ENCODE results near the gene TOP2A.

GRCh38 chr17:40447148-40447644 lies 29.5 kb upstream of the TOP2A start:
- TF ChIP-seq POLR2A (IDR thresholded peaks at IDR 0.05) (peak in 1 of 2 donors; percentile 17), CTCF (IDR thresholded peaks at IDR 0.05) (no peak)
